Endothelial cell of umbilical vein (primary cell): Measurements from ENCODE around the gene CMPK2. TPM values are rescaled to one million over a fixed set of nuclear protein-coding genes. Genes with fewer than 3 reads are reported as not detected.

ENCODE experiments used
- BruUV-seq: library from RNA; stranded (reverse); fragments of 400-500 nt; replicated peaks from 2 replicates; lab custom pipeline; 2021; lab: Mats Ljungman, UMichigan
- CTCF ChIA-PET: fragments of 300-600, 350-600 bp; sonication (Branson Sonifier 250); formaldehyde crosslinking; loops from one replicate; lab custom pipeline; 2021; ENCODE audit warnings: antibody characterized with exemption, inconsistent platforms; lab: Charles Lee
- POLR2A ChIA-PET: fragments of 300-600, 350-600 bp; sonication (Branson Sonifier 250); formaldehyde crosslinking; loops from one replicate; lab custom pipeline; 2021; ENCODE audit warnings: antibody characterized with exemption, inconsistent platforms; lab: Charles Lee
- DNase-seq: peaks from one replicate; pipeline ENCODE4 v3.0.0-alpha.2; 2011; ENCODE audit warnings: low read depth, low spot score
- FAIRE-seq: peaks from 2 replicates; lab custom pipeline; 2011; peaks lifted over from hg19 to GRCh38; lab: Jason Lieb, UNC
- H2AFZ ChIP-seq: 2 replicates; pipeline ENCODE4 v1.6.0; 2012; ENCODE audit warnings: low read depth, low read length, control low read depth, inconsistent platforms
- H3K27ac ChIP-seq: 2 replicates; pipeline ENCODE4 v1.5.1; 2011; ENCODE audit warnings: low read depth, mild to moderate bottlenecking, control low read depth, low read length, moderate library complexity; ENCODE audit not compliant: insufficient read depth
- H3K27me3 ChIP-seq, 2 experiments: 2 replicates each; pipeline versions ENCODE4 v1.6.0 to v1.6.1; 2011; ENCODE audit warnings: low read length in 2 of 2, mixed read lengths in 1 of 2; ENCODE audit not compliant: control insufficient read depth in 2 of 2, insufficient read depth in 2 of 2
- H3K36me3 ChIP-seq, 2 experiments: 2 replicates in 1 of 2; 3 replicates in 1 of 2; pipeline ENCODE4 v1.5.1; 2011; ENCODE audit warnings: low read length in 2 of 2, mild to moderate bottlenecking in 1 of 2, moderate library complexity in 1 of 2; ENCODE audit not compliant: control insufficient read depth in 2 of 2, insufficient read depth in 2 of 2; ENCODE audit errors: extremely low read depth in 1 of 2
- H3K4me1 ChIP-seq: 3 replicates; pipeline ENCODE4 v1.5.1; 2011; ENCODE audit warnings: mild to moderate bottlenecking, low read length; ENCODE audit not compliant: control insufficient read depth, insufficient read depth; ENCODE audit errors: extremely low read depth
- H3K4me2 ChIP-seq: 2 replicates; pipeline ENCODE4 v1.6.1; 2011; ENCODE audit warnings: low read length, control low read depth, mixed read lengths; ENCODE audit not compliant: insufficient read depth
- H3K4me3 ChIP-seq, 3 experiments: fragments of 200-600 bp in 1 of 3; sonication (generic), shearing (Covaris generic) in 1 of 3; replicated peaks in 1 of 3; 2 replicates each; pipeline ENCODE4 v1.5.1; 2011 to 2016; ENCODE audit warnings: control low read depth in 3 of 3, low read length in 3 of 3, mild to moderate bottlenecking in 2 of 3, inconsistent platforms in 1 of 3, low read depth in 1 of 3, moderate library complexity in 1 of 3; ENCODE audit not compliant: insufficient read depth in 1 of 3
- H3K79me2 ChIP-seq: 2 replicates; pipeline ENCODE4 v1.6.0; 2012; ENCODE audit warnings: low read length, inconsistent platforms; ENCODE audit not compliant: control insufficient read depth, insufficient read depth
- H3K9ac ChIP-seq: replicated peaks from 2 replicates; pipeline ENCODE3; 2011; ENCODE audit warnings: low read length, control low read depth; ENCODE audit not compliant: insufficient read depth; ENCODE audit errors: extremely low read depth
- H3K9me1 ChIP-seq: replicated peaks from 3 replicates; pipeline ENCODE4 v1.6.0; 2011; ENCODE audit warnings: mild to moderate bottlenecking, low read length; ENCODE audit not compliant: control insufficient read depth, insufficient read depth; ENCODE audit errors: extremely low read depth
- H3K9me3 ChIP-seq: replicated peaks from 2 replicates; pipeline ENCODE4 v1.5.1; 2012; ENCODE audit warnings: low read length, inconsistent platforms; ENCODE audit not compliant: control insufficient read depth, insufficient read depth
- H4K20me1 ChIP-seq: replicated peaks from 2 replicates; pipeline ENCODE3; 2011; ENCODE audit warnings: mild to moderate bottlenecking, low read length; ENCODE audit not compliant: control insufficient read depth, insufficient read depth; ENCODE audit errors: extremely low read depth
- CTCF ChIP-seq, 2 donors: IDR thresholded peaks; 1 replicate in 1 of 2; 2 replicates in 1 of 2; pipeline ENCODE4 v1.5.1; 2011; ENCODE audit warnings: low read length in 2 of 2, mild to moderate bottlenecking in 2 of 2, moderate library complexity in 2 of 2, control low read depth in 1 of 2, inconsistent platforms in 1 of 2, low read depth in 1 of 2; ENCODE audit not compliant: insufficient read depth in 1 of 2; ENCODE audit errors: extremely low read depth in 1 of 2
- EZH2 ChIP-seq: IDR thresholded peaks from 2 replicates; pipeline ENCODE4 v1.6.1; 2012; ENCODE audit warnings: borderline replicate concordance, low read depth, mild to moderate bottlenecking, moderate library complexity, low read length, inconsistent platforms; ENCODE audit not compliant: severe bottlenecking
- FOS ChIP-seq: IDR thresholded peaks from 2 replicates; pipeline ENCODE4 v1.6.1; 2011; ENCODE audit warnings: mild to moderate bottlenecking, low read length, moderate library complexity, borderline replicate concordance; ENCODE audit not compliant: insufficient read depth
- GATA2 ChIP-seq: IDR thresholded peaks from 2 replicates; pipeline ENCODE4 v1.7.0; 2011; ENCODE audit warnings: low read depth, mild to moderate bottlenecking, moderate library complexity, mixed read lengths, low read length; ENCODE audit not compliant: insufficient read length, insufficient read depth
- JUN ChIP-seq: IDR thresholded peaks from 2 replicates; pipeline ENCODE4 v1.6.1; 2011; ENCODE audit warnings: borderline replicate concordance, low read depth; ENCODE audit not compliant: insufficient read length, insufficient read depth
- MAX ChIP-seq: IDR thresholded peaks from 2 replicates; pipeline ENCODE4 v1.6.1; 2011; ENCODE audit not compliant: insufficient read depth, insufficient read length
- MYC ChIP-seq: IDR thresholded peaks from one replicate; pipeline ENCODE4 v1.6.1; 2011; ENCODE audit warnings: mild to moderate bottlenecking, low read depth, low read length
- POLR2A ChIP-seq: IDR thresholded peaks from 2 replicates; pipeline ENCODE4 v1.6.1; 2012; ENCODE audit warnings: low read depth, mild to moderate bottlenecking, control low read depth, low read length
- POLR2AphosphoS5 ChIP-seq: IDR thresholded peaks from 2 replicates; pipeline ENCODE4 v1.6.1; 2012; ENCODE audit warnings: low read depth, mild to moderate bottlenecking, control low read depth, low read length, moderate library complexity; ENCODE audit not compliant: insufficient read depth
- dilution Hi-C: fragments of 300-500 bp; cut with MboI; formaldehyde crosslinking; loops from one replicate; pipeline ENCODE4 v1.15.0; 2019; ENCODE audit warnings: low sequenced_read_pairs; ENCODE audit not compliant: extremely low pct_ligation_motif_present
- intact Hi-C: fragments of 100-400 bp; cut with micrococcal nuclease; formaldehyde crosslinking; loops from one replicate; pipeline ENCODE4 v1.10.0; 2022
- polyA plus RNA-seq, 4 experiments: library from polyadenylated mRNA; depleted of rRNA in 3 of 4; stranded (reverse) in 3 of 4; unstranded in 1 of 4; fragments of >200 nt; gene quantifications; 2 replicates each; pipeline versions ENCODE4 v1.2.1 to v1.2.3, GENCODE V29; 2011 to 2012; ENCODE audit warnings: missing spikeins in 1 of 4
- total RNA-seq: library from RNA; stranded (reverse); gene quantifications from 2 replicates; pipeline ENCODE4 v1.2.3, GENCODE V29; 2021

The CMPK2 gene
- total and polyA plus RNA-seq, 2 donors (not counting 3 experiments of a cell fraction or from before 2014, with no cell fraction given): 0.15 to 0.69 TPM

GRCh38 chr2:6854416-6854815 is 11.3 kb downstream of the CMPK2 start:
- dilution Hi-C loops: no loop called here
- Histone ChIP-seq H3K4me1 (no peaks in the 10 kb centered on the region), H4K20me1 (no peaks in the 10 kb centered on the region), H2AFZ (no peak overlapping the region), H3K9me1 (no peaks in the 10 kb centered on the region), H3K27me3 (no peaks in the 10 kb centered on the region), H3K9me3 (no peaks in the 10 kb centered on the region), H3K36me3 (no peaks in the 10 kb centered on the region), H3K4me3 (no peak overlapping the region), H3K4me2 (no peak overlapping the region), H3K9ac (no peak overlapping the region), H3K27ac (no peak overlapping the region), H3K79me2 (no peaks in the 10 kb centered on the region)
- BruUV-seq: no TSS peak
- CTCF ChIA-PET: no interaction called here
- FAIRE-seq (no peak), DNase-seq (no peak)
- intact Hi-C loops: no loop called here
- no peak for TF ChIP-seq EZH2
- TF ChIP-seq POLR2AphosphoS5: no peak
- no peak for TF ChIP-seq CTCF (IDR thresholded peaks at IDR 0.05; ENCODE audit: extremely low read depth in 1 of 2, insufficient read depth in 1 of 2, low read depth in 1 of 2, low read length in 2 of 2)
- POLR2A ChIA-PET: no interaction called here

- H3K9me3 ChIP-seq: no peaks in the 10 kb centered on the region
- no peaks in the 10 kb centered on the region for H3K4me1 ChIP-seq
- H2AFZ ChIP-seq: no peak overlapping the region
- H3K36me3 ChIP-seq: no peaks in the 10 kb centered on the region
- FAIRE-seq (no peak), DNase-seq (no peak)
- intact Hi-C loops: no loop called here
- no peak overlapping the region for H3K9ac ChIP-seq
- dilution Hi-C loops: no loop called here
- H3K27me3 ChIP-seq: no peaks in the 10 kb centered on the region
- no peaks in the 10 kb centered on the region for H3K79me2 ChIP-seq
- no peaks in the 10 kb centered on the region for H3K9me1 ChIP-seq
- TF ChIP-seq POLR2A (no peak), EZH2 (no peak), GATA2 (no peak), JUN (no peak), MYC (no peak), FOS (no peak), CTCF (IDR thresholded peaks at IDR 0.05; ENCODE audit: extremely low read depth in 1 of 2, insufficient read depth in 1 of 2, low read depth in 1 of 2, low read length in 2 of 2) (no peak), MAX (no peak), POLR2AphosphoS5 (no peak)
- ChIA-PET CTCF (no interaction called here), POLR2A (no interaction called here)
- H3K4me3 ChIP-seq: no peak overlapping the region
- H3K4me2 ChIP-seq: no peak overlapping the region
- H4K20me1 ChIP-seq: no peaks in the 10 kb centered on the region
- BruUV-seq: no TSS peak
- no peak overlapping the region for H3K27ac ChIP-seq
Observed at GRCh38 chr2:6852195-6852594, 13.5 kb downstream of the CMPK2 start.
